HepG2 (cell line): ENCODE measurements around the gene TMTC1. TPM values are rescaled to one million over a fixed set of nuclear protein-coding genes. Genes with fewer than 3 reads are reported as not detected.

Experiments
- ATAC-seq: fragments of 200-7000 bp; cut with Tn5 transposase; 3 replicates; pipeline ENCODE4 v1.9.1; 2020; ENCODE audit warnings: mild to moderate bottlenecking, moderate library complexity
- BruUV-seq: library from RNA; stranded (reverse); fragments of 400-500 nt; replicated peaks from 2 replicates; lab custom pipeline; 2021; lab: Mats Ljungman, UMichigan
- CTCF ChIA-PET: fragments of 300-600 bp; formaldehyde crosslinking; extraction: SDS; loops from one replicate; lab custom pipeline; 2021; ENCODE audit warnings: low total read pairs, inconsistent platforms, low intra/inter-chr PET ratio; lab: Yijun Ruan, JAX
- POLR2A ChIA-PET: fragments of 350-600 bp; sonication (Branson Sonifier 250); formaldehyde crosslinking; loops from one replicate; lab custom pipeline; 2020; ENCODE audit warnings: antibody characterized with exemption, inconsistent platforms; lab: Yijun Ruan, JAX
- DNase-seq: peaks from one replicate; pipeline ENCODE4 v3.0.0-alpha.2; 2015; ENCODE audit warnings: low spot score
- FAIRE-seq: peaks from 3 replicates; lab custom pipeline; 2011; peaks lifted over from hg19 to GRCh38; lab: Jason Lieb, UNC
- H2AFZ ChIP-seq: one replicate; pipeline ENCODE4 v1.6.1; 2011; ENCODE audit warnings: low read length, inconsistent platforms
- H3K27ac ChIP-seq: fragments of 300-600 bp; 3 replicates; pipeline ENCODE4 v1.8.0; 2011; ENCODE audit warnings: mixed run types, mild to moderate bottlenecking, mixed read lengths, low read length, inconsistent platforms; ENCODE audit not compliant: insufficient read depth; ENCODE audit errors: extremely low read length
- H3K27me3 ChIP-seq, 2 experiments: fragments of 200-600 bp in 1 of 2; 2 replicates in 1 of 2; 3 replicates in 1 of 2; pipeline versions ENCODE4 v1.6.0 to v1.8.0; 2011; ENCODE audit warnings: low read length in 2 of 2, mild to moderate bottlenecking in 2 of 2, moderate library complexity in 2 of 2, inconsistent platforms in 1 of 2; ENCODE audit not compliant: insufficient read depth in 2 of 2, control insufficient read depth in 1 of 2
- H3K36me3 ChIP-seq, 2 experiments: fragments of 200-600 bp in 1 of 2; replicated peaks in 1 of 2; 2 replicates in 1 of 2; 3 replicates in 1 of 2; pipeline versions ENCODE4 v1.5.1 to v1.8.0; 2011; ENCODE audit warnings: low read length in 2 of 2, inconsistent platforms in 1 of 2; ENCODE audit not compliant: insufficient read depth in 2 of 2, control insufficient read depth in 1 of 2
- H3K4me1 ChIP-seq: 2 replicates; pipeline ENCODE4 v1.5.1; 2012; ENCODE audit warnings: low read length, inconsistent platforms; ENCODE audit not compliant: insufficient read depth
- H3K4me2 ChIP-seq: 2 replicates; pipeline ENCODE4 v1.6.0; 2011; ENCODE audit warnings: low read depth, low read length, inconsistent platforms
- H3K4me3 ChIP-seq, 3 experiments: fragments of 200-600 bp in 1 of 3; sonication (generic), shearing (Covaris generic) in 1 of 3; replicated peaks in 1 of 3; 2 replicates each; pipeline ENCODE4 v1.5.1; 2011 to 2016; ENCODE audit warnings: low read length in 3 of 3, inconsistent platforms in 2 of 3, low read depth in 2 of 3, mild to moderate bottlenecking in 2 of 3, control low read depth in 1 of 3, mixed read lengths in 1 of 3; ENCODE audit not compliant: insufficient read depth in 1 of 3
- H3K79me2 ChIP-seq: one replicate; pipeline ENCODE4 v1.6.1; 2011; ENCODE audit warnings: low read length, inconsistent platforms; ENCODE audit not compliant: insufficient read depth
- H3K9ac ChIP-seq: 2 replicates; pipeline ENCODE4 v1.6.0; 2011; ENCODE audit warnings: mild to moderate bottlenecking, low read depth, low read length, inconsistent platforms; ENCODE audit not compliant: insufficient read depth
- H3K9me3 ChIP-seq: 2 replicates; pipeline ENCODE4 v1.5.1; 2012; ENCODE audit warnings: mild to moderate bottlenecking, low read length
- H4K20me1 ChIP-seq: 2 replicates; pipeline ENCODE4 v1.6.0; 2011; ENCODE audit warnings: inconsistent platforms, mild to moderate bottlenecking, low read length, moderate library complexity; ENCODE audit not compliant: insufficient read depth
- CHD4 ChIP-seq: fragments of 200-600 bp; sonication (generic); IDR thresholded peaks from 2 replicates; pipeline ENCODE4 v1.7.0; 2017; ENCODE audit warnings: mild to moderate bottlenecking, low read length, borderline replicate concordance
- FOSL2 ChIP-seq: sonication (generic); formaldehyde crosslinking; IDR thresholded peaks from 2 replicates; pipeline ENCODE4 v1.4.0; 2020; ENCODE audit warnings: missing genetic modification reagents
- HDAC6 ChIP-seq: fragments of 200-600 bp; sonication (generic); IDR thresholded peaks from 2 replicates; pipeline ENCODE4 v1.7.0; 2017; ENCODE audit warnings: mild to moderate bottlenecking, antibody characterized with exemption, low read length, low read depth
- MLLT10 ChIP-seq: sonication (generic); formaldehyde crosslinking; IDR thresholded peaks from 2 replicates; pipeline ENCODE4 v1.4.0; 2020; ENCODE audit warnings: missing genetic modification reagents
- NFRKB ChIP-seq: fragments of 450-650 bp; IDR thresholded peaks from 2 replicates; pipeline ENCODE4 v1.6.1; 2017
- PHF21A ChIP-seq: sonication (generic); formaldehyde crosslinking; IDR thresholded peaks from 2 replicates; pipeline ENCODE4 v1.5.0; 2020; ENCODE audit warnings: mild to moderate bottlenecking, missing genetic modification reagents
- RXRA ChIP-seq: sonication (generic); formaldehyde crosslinking; IDR thresholded peaks from 2 replicates; pipeline ENCODE4 v1.5.1; 2020; ENCODE audit warnings: missing genetic modification reagents
- ZEB1 ChIP-seq: IDR thresholded peaks from 2 replicates; pipeline ENCODE4 v1.6.1; 2012; ENCODE audit warnings: mild to moderate bottlenecking, low read depth, inconsistent platforms; ENCODE audit not compliant: insufficient replicate concordance
- ZNF230 ChIP-seq: sonication (generic); formaldehyde crosslinking; IDR thresholded peaks from 2 replicates; pipeline ENCODE4 v1.4.0; 2020; ENCODE audit warnings: mild to moderate bottlenecking, missing genetic modification reagents
- ZNF260 ChIP-seq: sonication (generic); formaldehyde crosslinking; IDR thresholded peaks from 2 replicates; pipeline ENCODE4 v1.4.0; 2020; ENCODE audit warnings: missing genetic modification reagents, low read depth, mild to moderate bottlenecking, borderline replicate concordance
- ZNF432 ChIP-seq: sonication (generic); formaldehyde crosslinking; IDR thresholded peaks from 2 replicates; pipeline ENCODE4 v1.5.0; 2020; ENCODE audit warnings: missing genetic modification reagents, mild to moderate bottlenecking, borderline replicate concordance
- ZNF780A ChIP-seq: sonication (generic); formaldehyde crosslinking; IDR thresholded peaks from 2 replicates; pipeline ENCODE4 v1.8.0; 2022; ENCODE audit warnings: mild to moderate bottlenecking, missing genetic modification reagents, moderate library complexity
- ZNF841 ChIP-seq: sonication (generic); formaldehyde crosslinking; IDR thresholded peaks from 2 replicates; pipeline ENCODE4 v1.8.1; 2023; ENCODE audit warnings: missing genetic modification reagents, borderline replicate concordance
- WGBS: methylation state at CpG from one replicate; pipeline ENCODE4 v1.1.6; 2017; ENCODE audit warnings: low lambda C conversion rate; 5-methylcytosine and 5-hydroxymethylcytosine counted together
- in situ Hi-C: cut with HindIII; loops from 2 replicates; pipeline ENCODE4 v1.10.0; 2017; ENCODE audit warnings: low pct_unique_long_range_greater_than_20kb; ENCODE audit not compliant: extremely low pct_ligation_motif_present
- intact Hi-C: fragments of 100-400 bp; cut with micrococcal nuclease; formaldehyde crosslinking; loops from one replicate; pipeline ENCODE4 v1.10.0; 2022; ENCODE audit not compliant: unreplicated experiment
- polyA plus RNA-seq, 8 experiments: library from polyadenylated mRNA; depleted of rRNA in 3 of 8; stranded (reverse) in 7 of 8; unstranded in 1 of 8; fragments of >200 nt; fragmentation: Illumina TruSeq in 4 of 8; extraction: Trizol in 4 of 8; gene quantifications; 2 replicates each; pipeline versions ENCODE4 v1.2.1 to v1.2.3, GENCODE V29; 2011 to 2016; ENCODE audit warnings: low read depth in 4 of 8, missing spikeins in 1 of 8, mixed read lengths in 1 of 8; ENCODE audit not compliant: insufficient read depth in 1 of 8
- total RNA-seq, 5 experiments: library from RNA; depleted of rRNA; stranded (reverse); fragments of >200 nt; fragmentation: Illumina TruSeq; extraction: Trizol; gene quantifications; 2 replicates each; pipeline ENCODE4 v1.2.3, GENCODE V29; 2016; ENCODE audit warnings: low read depth in 1 of 5
- TF ChIP-seq, protein P1 (sequence below): sonication (generic); formaldehyde crosslinking; IDR thresholded peaks from 2 replicates; pipeline ENCODE4 v1.5.0; 2020; ENCODE audit warnings: mild to moderate bottlenecking, missing genetic modification reagents
- TF ChIP-seq, protein P2 (sequence below): IDR thresholded peaks from 2 replicates; pipeline ENCODE4 v1.6.1; 2012; ENCODE audit warnings: inconsistent platforms
- TF ChIP-seq, protein P3 (sequence below): sonication (generic); formaldehyde crosslinking; IDR thresholded peaks from 2 replicates; pipeline ENCODE4 v1.5.1; 2020; ENCODE audit warnings: mild to moderate bottlenecking, moderate library complexity, missing genetic modification reagents
- TF ChIP-seq, protein P4 (sequence below): IDR thresholded peaks from 2 replicates; pipeline ENCODE4 v1.6.1; 2016; ENCODE audit warnings: missing genetic modification reagents, missing compliant biosample characterization

TMTC1 gene
- total and polyA plus RNA-seq, 2 of the 13 experiments (the other 11 are each of a cell fraction or from before 2014, with no cell fraction given): 0.69 to 1.8 TPM

DNA sequence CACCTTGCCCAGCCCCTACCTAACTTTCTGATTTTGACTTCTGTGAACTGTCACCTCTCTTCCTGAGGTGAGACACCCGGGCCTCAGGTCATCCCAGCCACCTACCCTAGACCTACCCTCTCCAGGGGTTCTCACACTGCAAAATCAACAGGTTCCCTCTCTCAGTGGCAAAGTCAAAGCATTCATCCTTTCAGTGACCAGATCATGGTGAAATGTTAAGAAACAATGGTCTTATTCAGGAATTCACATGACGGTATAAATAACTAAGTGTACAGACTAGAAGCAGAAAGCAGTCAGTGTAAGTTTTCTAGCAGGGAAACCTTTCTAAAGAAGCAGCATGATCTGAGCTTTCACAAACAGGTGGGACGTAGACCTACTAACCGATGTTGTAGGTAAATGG is 133.4 kb downstream of the TMTC1 start:
- Histone ChIP-seq H2AFZ (no peak overlapping the region), H3K79me2 (no peaks in the 10 kb centered on the region), H3K27ac (no peak overlapping the region), H3K9ac (no peak overlapping the region), H3K4me1 (no peaks in the 10 kb centered on the region), H3K27me3 (no peaks in the 10 kb centered on the region), H4K20me1 (no peaks in the 10 kb centered on the region), H3K4me3 (no peak overlapping the region)
- WGBS: 46% methylated on average over 4 of the region's 4 CpGs
- DNase-seq: no peak
- ChIA-PET CTCF (no interaction called here), POLR2A (interaction anchor here (0.7 kb wide), 1 partner anchor 27 kb away, joined by 3 read pairs; no protein-coding TSS in a partner anchor)
- no TSS peak for BruUV-seq
- TF ChIP-seq ZNF432: no peak
- TF ChIP-seq PHF21A: no peak
- TF ChIP-seq, protein P1, sequence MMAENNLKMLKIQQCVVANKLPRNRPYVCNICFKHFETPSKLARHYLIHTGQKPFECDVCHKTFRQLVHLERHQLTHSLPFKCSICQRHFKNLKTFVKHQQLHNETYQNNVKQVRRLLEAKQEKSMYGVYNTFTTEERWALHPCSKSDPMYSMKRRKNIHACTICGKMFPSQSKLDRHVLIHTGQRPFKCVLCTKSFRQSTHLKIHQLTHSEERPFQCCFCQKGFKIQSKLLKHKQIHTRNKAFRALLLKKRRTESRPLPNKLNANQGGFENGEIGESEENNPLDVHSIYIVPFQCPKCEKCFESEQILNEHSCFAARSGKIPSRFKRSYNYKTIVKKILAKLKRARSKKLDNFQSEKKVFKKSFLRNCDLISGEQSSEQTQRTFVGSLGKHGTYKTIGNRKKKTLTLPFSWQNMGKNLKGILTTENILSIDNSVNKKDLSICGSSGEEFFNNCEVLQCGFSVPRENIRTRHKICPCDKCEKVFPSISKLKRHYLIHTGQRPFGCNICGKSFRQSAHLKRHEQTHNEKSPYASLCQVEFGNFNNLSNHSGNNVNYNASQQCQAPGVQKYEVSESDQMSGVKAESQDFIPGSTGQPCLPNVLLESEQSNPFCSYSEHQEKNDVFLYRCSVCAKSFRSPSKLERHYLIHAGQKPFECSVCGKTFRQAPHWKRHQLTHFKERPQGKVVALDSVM: no peak
- TF ChIP-seq, protein P2, sequence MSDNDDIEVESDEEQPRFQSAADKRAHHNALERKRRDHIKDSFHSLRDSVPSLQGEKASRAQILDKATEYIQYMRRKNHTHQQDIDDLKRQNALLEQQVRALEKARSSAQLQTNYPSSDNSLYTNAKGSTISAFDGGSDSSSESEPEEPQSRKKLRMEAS: no peak
- TF ChIP-seq, all 625 proteins: peak for 0
- FAIRE-seq (no peak), ATAC-seq (no peak)
- in situ Hi-C loops: no loop called here
- intact Hi-C loops: no loop called here
- no peaks in the 10 kb centered on the region for H3K36me3 ChIP-seq
- H3K4me2 ChIP-seq: no peak overlapping the region
- H3K9me3 ChIP-seq: no peaks in the 10 kb centered on the region

DNA sequence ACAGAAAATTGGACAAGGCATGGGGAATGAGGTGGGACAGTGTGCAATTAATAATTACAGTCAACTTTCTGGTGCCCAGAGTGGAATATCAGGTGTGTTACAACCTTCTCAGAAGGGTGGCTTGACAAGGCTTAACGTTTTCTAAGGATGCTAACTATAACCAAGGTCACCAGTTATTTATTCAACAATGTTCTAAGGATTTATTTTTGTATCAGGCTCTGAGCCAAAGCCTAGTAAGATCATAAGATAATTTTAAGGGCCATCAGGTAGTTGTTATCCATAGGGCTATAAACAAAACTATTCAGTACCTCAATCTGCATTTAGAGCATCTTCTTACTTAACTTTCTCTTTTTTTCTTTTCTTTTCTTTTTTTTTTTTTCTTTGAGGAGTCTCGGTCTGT is 134.0 kb downstream of the TMTC1 start:
- Histone ChIP-seq H3K9me3 (no peaks in the 10 kb centered on the region), H3K4me3 (no peak overlapping the region), H3K4me1 (no peaks in the 10 kb centered on the region), H3K4me2 (no peak overlapping the region), H4K20me1 (no peaks in the 10 kb centered on the region), H3K27me3 (no peaks in the 10 kb centered on the region), H3K27ac (no peak overlapping the region), H3K36me3 (no peaks in the 10 kb centered on the region), H3K9ac (no peak overlapping the region), H3K79me2 (no peaks in the 10 kb centered on the region), H2AFZ (no peak overlapping the region)
- WGBS: 4% methylated on average over 2 of the region's 2 CpGs
- ChIA-PET POLR2A (interaction anchor here (0.7 kb wide), 1 partner anchor 26 kb away, joined by 3 read pairs; no protein-coding TSS in a partner anchor), CTCF (no interaction called here)
- ATAC-seq: no peak
- no peak for DNase-seq
- in situ Hi-C loops: no loop called here
- intact Hi-C loops: loop anchor here (10.0 kb wide), 1 partner anchor 135 kb away; the partner anchor contains the start of gene TMTC1
- no peak for FAIRE-seq
- no TSS peak for BruUV-seq
- no peak for TF ChIP-seq NFRKB
- no peak for TF ChIP-seq MLLT10
- TF ChIP-seq ZNF260 (CRISPR knock-in tag): no peak
- TF ChIP-seq HDAC6: no peak
- TF ChIP-seq ZNF780A (CRISPR knock-in tag): no peak
- TF ChIP-seq, protein P3, sequence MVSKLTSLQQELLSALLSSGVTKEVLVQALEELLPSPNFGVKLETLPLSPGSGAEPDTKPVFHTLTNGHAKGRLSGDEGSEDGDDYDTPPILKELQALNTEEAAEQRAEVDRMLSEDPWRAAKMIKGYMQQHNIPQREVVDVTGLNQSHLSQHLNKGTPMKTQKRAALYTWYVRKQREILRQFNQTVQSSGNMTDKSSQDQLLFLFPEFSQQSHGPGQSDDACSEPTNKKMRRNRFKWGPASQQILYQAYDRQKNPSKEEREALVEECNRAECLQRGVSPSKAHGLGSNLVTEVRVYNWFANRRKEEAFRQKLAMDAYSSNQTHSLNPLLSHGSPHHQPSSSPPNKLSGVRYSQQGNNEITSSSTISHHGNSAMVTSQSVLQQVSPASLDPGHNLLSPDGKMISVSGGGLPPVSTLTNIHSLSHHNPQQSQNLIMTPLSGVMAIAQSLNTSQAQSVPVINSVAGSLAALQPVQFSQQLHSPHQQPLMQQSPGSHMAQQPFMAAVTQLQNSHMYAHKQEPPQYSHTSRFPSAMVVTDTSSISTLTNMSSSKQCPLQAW: no peak
- TF ChIP-seq, protein P4, sequence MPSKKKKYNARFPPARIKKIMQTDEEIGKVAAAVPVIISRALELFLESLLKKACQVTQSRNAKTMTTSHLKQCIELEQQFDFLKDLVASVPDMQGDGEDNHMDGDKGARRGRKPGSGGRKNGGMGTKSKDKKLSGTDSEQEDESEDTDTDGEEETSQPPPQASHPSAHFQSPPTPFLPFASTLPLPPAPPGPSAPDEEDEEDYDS: no peak
- no peak for TF ChIP-seq ZNF230 (CRISPR knock-in tag)
- no peak for TF ChIP-seq CHD4
- TF ChIP-seq RXRA: no peak
- TF ChIP-seq ZNF841: no peak
- no peak for TF ChIP-seq FOSL2 (CRISPR knock-in tag)
- TF ChIP-seq ZEB1: no peak
